GM21367 (cell line): ENCODE measurements around the gene BIRC7.

Experiments used
- ATAC-seq: cut with Tn5 transposase; IDR thresholded peaks from one replicate; pipeline ENCODE4 v1.9.1; 2021; ENCODE audit not compliant: unreplicated experiment

The BIRC7 gene

GRCh38 chr20:63278661-63279060 is 43.0 kb downstream of the BIRC7 start:
- ATAC-seq = no peak

GRCh38 chr20:63279931-63280330 is 44.2 kb downstream of the BIRC7 start:
- no peak for ATAC-seq

GRCh38 chr20:63280371-63280770 is 44.7 kb downstream of the BIRC7 start:
- ATAC-seq = no peak

GRCh38 chr20:63280929-63281545 is 45.3 kb downstream of the BIRC7 start:
- no peak for ATAC-seq

GRCh38 chr20:63281742-63282665 is 46.3 kb downstream of the BIRC7 start:
- no peak for ATAC-seq

GRCh38 chr20:63282946-63283345 is 47.2 kb downstream of the BIRC7 start:
- ATAC-seq = no peak

- ATAC-seq = no peak
These were observed 47.8 kb downstream of the BIRC7 start for GRCh38 chr20:63283397-63284082.

GRCh38 chr20:63284083-63284440 is 48.4 kb downstream of the BIRC7 start:
- ATAC-seq = no peak

- ATAC-seq = no peak
These were observed 48.8 kb downstream of the BIRC7 start for GRCh38 chr20:63284544-63284949.

- ATAC-seq = no peak
These were observed 49.3 kb downstream of the BIRC7 start for GRCh38 chr20:63284981-63285524.

- no peak for ATAC-seq
These were observed 50.2 kb downstream of the BIRC7 start for GRCh38 chr20:63285636-63286615.

GRCh38 chr20:63286781-63287696 is 51.3 kb downstream of the BIRC7 start:
- no peak for ATAC-seq

- no peak for ATAC-seq
These were observed 52.2 kb downstream of the BIRC7 start for GRCh38 chr20:63287697-63288580.

- no peak for ATAC-seq
These were observed 53.0 kb downstream of the BIRC7 start for GRCh38 chr20:63288581-63289251.

GRCh38 chr20:63289311-63290135 is 53.8 kb downstream of the BIRC7 start:
- no peak for ATAC-seq
